Uterus (tissue), 2 donors: Measurements from ENCODE around the gene LCN9.

ENCODE experiments used
- POLR2A ChIP-seq, 2 donors: fragments of 450-650 bp; IDR thresholded peaks; one replicate each; pipeline ENCODE4 v1.6.1; 2016; ENCODE audit warnings: antibody characterized with exemption in 2 of 2, mild to moderate bottlenecking in 1 of 2, moderate library complexity in 1 of 2
- TF ChIP-seq, protein P1 (sequence below), 4 experiments: fragments of 200-600 bp in 2 of 4; fragments of 450-650 bp in 2 of 4; sonication (generic) in 2 of 4; IDR thresholded peaks; one replicate each; pipeline ENCODE4 v1.5.1; 2016 to 2019; ENCODE audit warnings: antibody characterized with exemption in 4 of 4, mild to moderate bottlenecking in 2 of 4, moderate library complexity in 1 of 4

DNA sequence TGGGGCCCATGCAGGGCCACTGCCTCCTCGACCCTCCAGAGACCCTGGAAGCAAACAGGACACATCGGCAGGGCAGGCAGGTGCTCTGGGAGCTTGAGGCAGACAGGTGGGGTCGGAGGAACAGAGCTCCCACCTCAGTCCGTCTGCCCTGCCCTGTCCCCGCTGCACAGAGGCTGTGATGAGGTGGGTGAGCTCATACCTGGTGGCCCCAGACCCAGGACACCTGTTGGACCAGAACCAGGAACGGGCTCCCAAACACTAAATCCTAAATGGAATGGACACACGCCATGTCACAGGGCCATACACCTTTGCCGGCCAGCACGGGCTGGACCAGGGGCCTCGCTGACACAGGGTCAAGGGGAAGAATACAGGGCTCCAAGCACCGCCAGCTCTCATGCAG lies 30.7 kb downstream of the LCN9 start:
- TF ChIP-seq, protein P1, sequence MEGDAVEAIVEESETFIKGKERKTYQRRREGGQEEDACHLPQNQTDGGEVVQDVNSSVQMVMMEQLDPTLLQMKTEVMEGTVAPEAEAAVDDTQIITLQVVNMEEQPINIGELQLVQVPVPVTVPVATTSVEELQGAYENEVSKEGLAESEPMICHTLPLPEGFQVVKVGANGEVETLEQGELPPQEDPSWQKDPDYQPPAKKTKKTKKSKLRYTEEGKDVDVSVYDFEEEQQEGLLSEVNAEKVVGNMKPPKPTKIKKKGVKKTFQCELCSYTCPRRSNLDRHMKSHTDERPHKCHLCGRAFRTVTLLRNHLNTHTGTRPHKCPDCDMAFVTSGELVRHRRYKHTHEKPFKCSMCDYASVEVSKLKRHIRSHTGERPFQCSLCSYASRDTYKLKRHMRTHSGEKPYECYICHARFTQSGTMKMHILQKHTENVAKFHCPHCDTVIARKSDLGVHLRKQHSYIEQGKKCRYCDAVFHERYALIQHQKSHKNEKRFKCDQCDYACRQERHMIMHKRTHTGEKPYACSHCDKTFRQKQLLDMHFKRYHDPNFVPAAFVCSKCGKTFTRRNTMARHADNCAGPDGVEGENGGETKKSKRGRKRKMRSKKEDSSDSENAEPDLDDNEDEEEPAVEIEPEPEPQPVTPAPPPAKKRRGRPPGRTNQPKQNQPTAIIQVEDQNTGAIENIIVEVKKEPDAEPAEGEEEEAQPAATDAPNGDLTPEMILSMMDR (IDR thresholded peaks at IDR 0.05), result no peak
- TF ChIP-seq POLR2A (IDR thresholded peaks at IDR 0.05), result no peak
